Progenitor cell of endocrine pancreas (in vitro differentiated cells): ENCODE measurements around the gene DELE1. TPM values are rescaled to one million over a fixed set of nuclear protein-coding genes. Genes with fewer than 3 reads are reported as not detected.

Experiments
- DNase-seq: peaks from one replicate; pipeline ENCODE4 v3.0.0; 2021; ENCODE audit warnings: low spot score; ENCODE audit not compliant: unreplicated experiment
- H3K27ac Mint-ChIP-seq: 2 replicates; pipeline ENCODE4 v1.8.0; 2021; ENCODE audit warnings: mild to moderate bottlenecking, moderate library complexity, mixed read lengths
- H3K27me3 Mint-ChIP-seq: 2 replicates; pipeline ENCODE4 v1.8.0; 2021; ENCODE audit warnings: mixed read lengths
- H3K36me3 Mint-ChIP-seq: 2 replicates; pipeline ENCODE4 v1.8.0; 2022; ENCODE audit warnings: mixed read lengths; ENCODE audit not compliant: insufficient read depth
- H3K4me1 Mint-ChIP-seq: 2 replicates; pipeline ENCODE4 v1.8.0; 2021; ENCODE audit warnings: low read depth, mixed read lengths
- H3K4me3 Mint-ChIP-seq: 2 replicates; pipeline ENCODE4 v1.8.0; 2021; ENCODE audit warnings: low read depth, mild to moderate bottlenecking, moderate library complexity, mixed read lengths
- H3K9me3 Mint-ChIP-seq: 2 replicates; pipeline ENCODE4 v1.8.0; 2021; ENCODE audit warnings: low read depth, mixed read lengths
- total RNA-seq: library from RNA; stranded (reverse); gene quantifications from 2 replicates; pipeline ENCODE4 v1.2.1, GENCODE V29; 2021
- TF ChIP-seq, protein P1 (sequence below): fragments of 200-600 bp; sonication (generic); IDR thresholded peaks from one replicate; pipeline ENCODE4 v1.5.0; 2021; ENCODE audit warnings: antibody characterized with exemption, mild to moderate bottlenecking; ENCODE audit not compliant: unreplicated experiment

Gene DELE1
- total RNA-seq, 1 donor from 2014 or later: 86.1 TPM

DNA sequence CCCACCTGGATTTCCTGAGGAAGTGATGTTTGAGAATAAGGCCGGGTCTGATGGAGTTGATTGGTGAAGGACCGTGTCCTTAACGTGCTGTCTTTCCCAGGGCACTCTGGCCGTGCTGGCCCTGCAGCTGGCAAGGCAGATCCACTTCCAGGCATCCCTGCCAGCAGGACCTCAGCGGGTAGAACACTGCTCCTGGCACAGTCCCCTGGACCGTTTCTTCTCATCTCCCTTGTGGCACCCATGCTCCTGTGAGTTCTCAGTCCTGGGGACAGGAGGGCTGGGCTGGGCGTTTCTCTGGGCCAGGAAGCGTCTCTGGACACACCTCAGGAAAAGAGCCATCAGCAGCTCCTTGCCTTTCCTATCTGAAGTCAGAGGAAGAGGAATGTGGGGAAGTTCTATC lies 4.4 kb downstream of the DELE1 start:
- Mint-ChIP-seq H3K36me3 (peaks cover 20% of the 10 kb centered on the region), H3K27ac (no peak overlapping the region), H3K27me3 (no peaks in the 10 kb centered on the region), H3K4me1 (peaks cover 6% of the 10 kb centered on the region), H3K4me3 (no peak overlapping the region), H3K9me3 (no peaks in the 10 kb centered on the region)
- TF ChIP-seq, protein P1, sequence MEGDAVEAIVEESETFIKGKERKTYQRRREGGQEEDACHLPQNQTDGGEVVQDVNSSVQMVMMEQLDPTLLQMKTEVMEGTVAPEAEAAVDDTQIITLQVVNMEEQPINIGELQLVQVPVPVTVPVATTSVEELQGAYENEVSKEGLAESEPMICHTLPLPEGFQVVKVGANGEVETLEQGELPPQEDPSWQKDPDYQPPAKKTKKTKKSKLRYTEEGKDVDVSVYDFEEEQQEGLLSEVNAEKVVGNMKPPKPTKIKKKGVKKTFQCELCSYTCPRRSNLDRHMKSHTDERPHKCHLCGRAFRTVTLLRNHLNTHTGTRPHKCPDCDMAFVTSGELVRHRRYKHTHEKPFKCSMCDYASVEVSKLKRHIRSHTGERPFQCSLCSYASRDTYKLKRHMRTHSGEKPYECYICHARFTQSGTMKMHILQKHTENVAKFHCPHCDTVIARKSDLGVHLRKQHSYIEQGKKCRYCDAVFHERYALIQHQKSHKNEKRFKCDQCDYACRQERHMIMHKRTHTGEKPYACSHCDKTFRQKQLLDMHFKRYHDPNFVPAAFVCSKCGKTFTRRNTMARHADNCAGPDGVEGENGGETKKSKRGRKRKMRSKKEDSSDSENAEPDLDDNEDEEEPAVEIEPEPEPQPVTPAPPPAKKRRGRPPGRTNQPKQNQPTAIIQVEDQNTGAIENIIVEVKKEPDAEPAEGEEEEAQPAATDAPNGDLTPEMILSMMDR: no peak
- no peak for DNase-seq

DNA sequence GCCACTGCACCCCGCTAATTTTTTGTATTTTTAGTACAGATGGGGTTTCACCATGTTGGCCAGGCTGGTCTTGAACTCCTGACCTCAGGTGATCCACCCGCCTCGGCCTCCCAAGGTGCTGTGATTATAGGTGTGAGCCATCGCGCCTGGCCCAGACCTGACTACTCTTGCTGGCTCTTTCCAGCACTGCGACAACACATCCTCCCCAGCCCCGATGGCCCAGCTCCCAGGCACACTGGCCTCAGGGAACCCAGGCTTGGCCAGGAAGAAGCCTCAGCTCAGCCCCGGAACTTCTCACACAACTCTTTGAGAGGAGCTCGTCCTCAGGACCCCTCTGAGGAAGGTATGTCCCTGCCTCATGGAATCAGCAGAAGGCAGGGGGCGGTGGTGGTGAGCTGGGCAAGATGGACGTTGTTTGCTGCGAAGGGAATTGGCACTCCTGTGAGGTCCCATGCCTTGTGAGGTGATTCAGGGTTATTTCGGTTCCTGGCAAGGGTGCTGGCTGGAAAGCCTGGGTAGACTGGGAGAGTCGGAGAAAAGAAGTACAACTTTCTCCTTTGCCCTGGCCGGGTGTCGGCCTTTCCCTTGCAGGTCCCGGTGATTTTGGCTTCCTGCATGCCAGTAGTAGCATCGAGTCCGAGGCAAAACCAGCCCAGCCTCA lies 5.9 kb downstream of the DELE1 start:
- Mint-ChIP-seq H3K36me3 (peaks cover 22% of the 10 kb centered on the region), H3K4me1 (peaks cover 2% of the 10 kb centered on the region), H3K27ac (no peak overlapping the region), H3K4me3 (no peak overlapping the region), H3K27me3 (no peaks in the 10 kb centered on the region), H3K9me3 (no peaks in the 10 kb centered on the region)
- TF ChIP-seq, protein P1: no peak
- no peak for DNase-seq

DNA sequence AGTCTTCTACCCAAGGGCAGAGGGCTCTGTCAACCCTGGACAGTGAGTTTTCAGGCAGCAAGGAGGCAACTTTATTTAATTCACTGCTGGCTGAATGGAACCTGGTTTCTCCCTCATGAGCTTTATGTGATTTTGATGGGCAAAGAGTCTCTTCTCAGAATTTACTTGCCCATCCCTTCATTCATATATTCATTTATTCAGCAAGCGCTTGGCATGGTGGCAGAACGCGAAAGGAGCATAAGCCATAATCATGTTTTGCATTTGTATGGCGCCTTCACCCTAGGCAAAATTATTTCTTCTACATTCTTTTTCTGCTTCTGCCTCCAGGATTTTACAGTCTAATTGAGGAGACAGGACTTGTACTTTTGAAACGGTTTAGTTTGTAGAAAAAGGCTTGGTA lies 8.0 kb downstream of the DELE1 start:
- no peaks in the 10 kb centered on the region for H3K9me3 Mint-ChIP-seq

DNA sequence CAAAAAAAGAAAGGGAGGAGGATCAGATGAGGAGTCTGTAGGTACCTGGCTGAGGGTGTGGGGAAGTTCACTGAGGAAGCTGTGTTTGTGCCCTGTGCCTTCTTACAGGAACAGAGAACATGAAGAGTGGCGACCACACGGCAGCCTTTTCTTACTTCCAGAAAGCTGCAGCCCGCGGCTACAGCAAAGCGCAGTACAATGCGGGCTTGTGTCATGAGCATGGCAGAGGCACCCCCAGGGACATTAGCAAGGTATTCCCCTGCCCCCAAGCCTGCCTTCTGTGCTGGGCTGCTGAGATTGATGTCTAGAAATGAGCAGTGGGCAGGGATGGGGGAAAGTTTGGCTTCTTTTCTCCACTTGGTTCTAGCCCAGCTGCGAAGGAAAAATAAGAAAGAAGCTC lies 9.5 kb downstream of the DELE1 start:
- Mint-ChIP-seq H3K27ac (no peak overlapping the region), H3K36me3 (peaks cover 20% of the 10 kb centered on the region), H3K27me3 (no peaks in the 10 kb centered on the region), H3K9me3 (no peaks in the 10 kb centered on the region), H3K4me3 (no peak overlapping the region), H3K4me1 (no peaks in the 10 kb centered on the region)
- DNase-seq: no peak
- TF ChIP-seq, protein P1: no peak

More for the DNA sequence above, 8.0 kb downstream of the DELE1 start:
- Mint-ChIP-seq H3K4me1 (no peaks in the 10 kb centered on the region), H3K4me3 (no peak overlapping the region), H3K27me3 (no peaks in the 10 kb centered on the region), H3K36me3 (peaks cover 21% of the 10 kb centered on the region), H3K27ac (no peak overlapping the region)
- DNase-seq: no peak
- TF ChIP-seq, protein P1: no peak

DNA sequence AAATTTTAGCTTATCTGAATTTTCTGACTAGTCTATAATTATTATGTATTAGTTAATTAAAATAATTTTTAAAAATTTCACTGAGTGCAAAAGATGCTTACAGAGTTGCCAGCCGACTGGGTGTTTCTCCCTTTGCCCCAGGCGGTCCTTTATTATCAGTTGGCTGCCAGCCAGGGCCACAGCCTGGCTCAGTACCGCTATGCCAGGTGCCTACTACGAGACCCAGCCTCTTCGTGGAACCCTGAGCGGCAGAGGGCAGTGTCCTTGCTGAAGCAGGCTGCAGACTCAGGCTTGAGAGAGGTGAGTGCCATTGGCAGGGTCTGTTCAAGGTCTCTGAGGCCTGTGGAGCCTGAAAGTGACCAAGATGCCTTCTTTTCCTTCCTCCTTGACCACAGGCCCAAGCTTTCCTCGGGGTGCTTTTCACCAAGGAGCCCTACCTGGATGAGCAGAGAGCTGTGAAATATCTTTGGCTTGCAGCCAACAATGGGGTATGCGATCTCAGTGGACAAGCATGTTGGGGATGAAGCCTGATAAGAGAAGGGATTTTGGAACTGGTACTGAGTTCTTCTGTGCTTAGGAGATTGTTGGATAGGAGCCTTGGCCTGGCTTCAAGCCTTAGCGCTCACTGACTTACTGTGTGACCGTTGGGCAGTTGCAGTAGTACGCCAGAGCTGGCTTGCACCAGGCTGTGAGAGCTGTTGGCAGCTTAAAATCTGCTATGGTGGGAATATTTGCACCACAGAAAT lies 10.6 kb downstream of the DELE1 start:
- Mint-ChIP-seq H3K4me3 (no peak overlapping the region), H3K27ac (no peak overlapping the region), H3K27me3 (no peaks in the 10 kb centered on the region), H3K36me3 (peaks cover 18% of the 10 kb centered on the region), H3K9me3 (no peaks in the 10 kb centered on the region), H3K4me1 (no peaks in the 10 kb centered on the region)
- DNase-seq: no peak
- TF ChIP-seq, protein P1: no peak
